ENCODE measurements around the gene RPUSD1.

DNA sequence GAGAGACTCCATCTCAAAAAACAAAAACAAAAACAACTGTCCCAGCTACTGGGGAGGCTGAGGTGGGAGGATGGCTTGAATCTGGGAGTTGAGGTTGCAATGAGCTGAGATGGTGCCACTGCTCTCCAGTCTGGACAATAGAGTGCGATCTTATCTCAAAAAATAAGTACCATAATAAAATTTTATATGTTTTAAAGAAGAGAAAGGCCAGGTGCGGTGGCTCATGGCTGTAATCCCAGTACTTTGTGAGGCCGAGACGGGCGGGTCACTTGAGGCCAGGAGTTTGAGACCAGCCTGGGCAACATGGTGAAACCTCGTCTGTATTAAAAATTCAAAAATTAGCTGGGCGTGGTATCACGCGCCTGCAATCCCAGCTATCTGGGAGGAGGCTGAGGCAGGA lies 11.4 kb downstream of the RPUSD1 start:
- TF ChIP-seq, protein P1, sequence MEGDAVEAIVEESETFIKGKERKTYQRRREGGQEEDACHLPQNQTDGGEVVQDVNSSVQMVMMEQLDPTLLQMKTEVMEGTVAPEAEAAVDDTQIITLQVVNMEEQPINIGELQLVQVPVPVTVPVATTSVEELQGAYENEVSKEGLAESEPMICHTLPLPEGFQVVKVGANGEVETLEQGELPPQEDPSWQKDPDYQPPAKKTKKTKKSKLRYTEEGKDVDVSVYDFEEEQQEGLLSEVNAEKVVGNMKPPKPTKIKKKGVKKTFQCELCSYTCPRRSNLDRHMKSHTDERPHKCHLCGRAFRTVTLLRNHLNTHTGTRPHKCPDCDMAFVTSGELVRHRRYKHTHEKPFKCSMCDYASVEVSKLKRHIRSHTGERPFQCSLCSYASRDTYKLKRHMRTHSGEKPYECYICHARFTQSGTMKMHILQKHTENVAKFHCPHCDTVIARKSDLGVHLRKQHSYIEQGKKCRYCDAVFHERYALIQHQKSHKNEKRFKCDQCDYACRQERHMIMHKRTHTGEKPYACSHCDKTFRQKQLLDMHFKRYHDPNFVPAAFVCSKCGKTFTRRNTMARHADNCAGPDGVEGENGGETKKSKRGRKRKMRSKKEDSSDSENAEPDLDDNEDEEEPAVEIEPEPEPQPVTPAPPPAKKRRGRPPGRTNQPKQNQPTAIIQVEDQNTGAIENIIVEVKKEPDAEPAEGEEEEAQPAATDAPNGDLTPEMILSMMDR (conservative IDR thresholded peaks at IDR 0.05; ENCODE audit: low read depth, low read length) = no peak
- TF ChIP-seq EZH2 (IDR thresholded peaks at IDR 0.05; ENCODE audit: borderline replicate concordance, low read depth, low read length, poor library complexity, severe bottlenecking) = no peak

Measured in A673 (cell line).